H1 (cell line): ENCODE results near the gene CHRNA5.

Source experiments
- ATF2 ChIP-seq: IDR thresholded peaks from 2 replicates; pipeline ENCODE4 v1.6.1; 2012; ENCODE audit warnings: low read length, inconsistent platforms
- CEBPB ChIP-seq: IDR thresholded peaks from 2 replicates; pipeline ENCODE4 v1.6.1; 2012; ENCODE audit warnings: low read depth, low read length
- CREB1 ChIP-seq: IDR thresholded peaks from 2 replicates; pipeline ENCODE4 v1.6.1; 2012; ENCODE audit warnings: inconsistent platforms
- CTCF ChIP-seq, 3 experiments: IDR thresholded peaks; 1 replicate in 2 of 3; 2 replicates in 1 of 3; pipeline versions ENCODE4 v1.5.1 to v1.6.1; 2011; ENCODE audit warnings: low read length in 3 of 3, mild to moderate bottlenecking in 3 of 3, inconsistent platforms in 2 of 3, low read depth in 1 of 3, moderate library complexity in 1 of 3; ENCODE audit not compliant: insufficient read depth in 1 of 3; ENCODE audit errors: control extremely low read depth in 1 of 3
- EP300 ChIP-seq, 2 experiments: IDR thresholded peaks; 1 replicate in 1 of 2; 2 replicates in 1 of 2; pipeline ENCODE4 v1.6.1; 2011 to 2012; ENCODE audit warnings: low read depth in 2 of 2, low read length in 2 of 2, mild to moderate bottlenecking in 2 of 2, borderline replicate concordance in 1 of 2, inconsistent platforms in 1 of 2, moderate library complexity in 1 of 2
- EZH2 ChIP-seq: fragments of 200-600 bp; sonication (generic); IDR thresholded peaks from 2 replicates; pipeline ENCODE4 v1.7.1; 2012; ENCODE audit warnings: low read depth, mild to moderate bottlenecking, moderate library complexity, low read length, inconsistent platforms; ENCODE audit not compliant: severe bottlenecking
- HDAC2 ChIP-seq, 2 experiments: fragments of 300-600 bp in 1 of 2; sonication (generic) in 1 of 2; IDR thresholded peaks; 2 replicates each; pipeline ENCODE4 v1.6.1; 2011 to 2012; ENCODE audit warnings: low read depth in 2 of 2, low read length in 2 of 2, mild to moderate bottlenecking in 2 of 2, moderate library complexity in 2 of 2, borderline replicate concordance in 1 of 2, inconsistent platforms in 1 of 2
- PHF8 ChIP-seq: fragments of 200-600 bp; sonication (generic); conservative IDR thresholded peaks from 2 replicates; pipeline ENCODE4 v1.7.1; 2012; ENCODE audit warnings: low read depth, mild to moderate bottlenecking, inconsistent platforms, low read length, moderate library complexity
- POLR2A ChIP-seq, 2 experiments: IDR thresholded peaks; 1 replicate in 1 of 2; 2 replicates in 1 of 2; pipeline ENCODE4 v1.6.1; 2011; ENCODE audit warnings: low read depth in 2 of 2, low read length in 2 of 2, mild to moderate bottlenecking in 2 of 2; ENCODE audit errors: control extremely low read depth in 1 of 2
- POLR2AphosphoS5 ChIP-seq: IDR thresholded peaks from 2 replicates; pipeline ENCODE4 v1.6.1; 2011; ENCODE audit warnings: low read depth, low read length
- RAD21 ChIP-seq, 2 experiments: IDR thresholded peaks in 1 of 2; conservative IDR thresholded peaks in 1 of 2; 2 replicates each; pipeline ENCODE4 v1.6.1; 2011; ENCODE audit warnings: low read depth in 2 of 2, low read length in 2 of 2, improper control_type of control experiment in 1 of 2, inconsistent platforms in 1 of 2, mild to moderate bottlenecking in 1 of 2, moderate library complexity in 1 of 2
- SP2 ChIP-seq: IDR thresholded peaks from 2 replicates; pipeline ENCODE4 v1.6.1; 2012; ENCODE audit warnings: mild to moderate bottlenecking, low read length, inconsistent platforms
- SUZ12 ChIP-seq: fragments of 200-600 bp; sonication (generic); IDR thresholded peaks from 2 replicates; pipeline ENCODE4 v1.6.1; 2012; ENCODE audit warnings: mild to moderate bottlenecking, inconsistent platforms, low read length, moderate library complexity, mixed read lengths

GRCh38 chr15:78540141-78540870 is 25.0 kb upstream of the CHRNA5 start, which contains the start of gene PSMA4:
- TF ChIP-seq POLR2A (IDR thresholded peaks at IDR 0.05; ENCODE audit: control extremely low read depth in 1 of 2, low read depth in 2 of 2, low read length in 2 of 2): peak; percentile 58 to 73
- no peak for TF ChIP-seq EZH2
- TF ChIP-seq EP300 (IDR thresholded peaks at IDR 0.05; ENCODE audit: borderline replicate concordance in 1 of 2, low read depth in 2 of 2, low read length in 2 of 2): no peak
- peak; percentile 69; the same call in 1 of the 2 replicates for TF ChIP-seq POLR2AphosphoS5
- no peak for TF ChIP-seq CTCF (IDR thresholded peaks at IDR 0.05; ENCODE audit: control extremely low read depth in 1 of 3, insufficient read depth in 1 of 3, low read depth in 1 of 3, low read length in 3 of 3)
- TF ChIP-seq SP2: no peak
- no peak for TF ChIP-seq SUZ12
- TF ChIP-seq HDAC2 (IDR thresholded peaks at IDR 0.05; ENCODE audit: borderline replicate concordance in 1 of 2, low read depth in 2 of 2, low read length in 2 of 2): 0 out of 4 replicates have a peak, but pooled peaks of 1 of the 2 experiments have one; percentile 48
- no peak for TF ChIP-seq RAD21 (IDR thresholded peaks at IDR 0.05 in 1 of 2, conservative IDR thresholded peaks at IDR 0.05 in 1 of 2; ENCODE audit: low read depth in 2 of 2, low read length in 2 of 2)
- 0 out of 2 replicates have a peak, but pooled peaks have one; percentile 43 for TF ChIP-seq ATF2
- TF ChIP-seq CREB1: 0 out of 2 replicates have a peak, but pooled peaks have one; percentile 32
- peak; percentile 94 for TF ChIP-seq PHF8
- no peak for TF ChIP-seq CEBPB
